HEK293 (cell line): ENCODE measurements around the gene FAM118B.
A peak's percentile ranks its signal among the peaks of the same experiment; 100 is the strongest.

Experiments used
- CTCF ChIA-PET: fragments of 350-600 bp; formaldehyde crosslinking; extraction: SDS; loops from one replicate; lab custom pipeline; 2021; ENCODE audit warnings: antibody characterized with exemption; lab: Yijun Ruan, JAX
- POLR2A ChIA-PET: fragments of 300-600 bp; formaldehyde crosslinking; extraction: SDS; loops from one replicate; lab custom pipeline; 2020; ENCODE audit warnings: antibody characterized with exemption, inconsistent platforms; lab: Yijun Ruan, JAX
- H3K27ac ChIP-seq: fragments of 200-500 bp; sonication (Bioruptor generic); 2 replicates; pipeline ENCODE4 v1.5.1; 2014; ENCODE audit warnings: low read depth, low read length, control low read depth, inconsistent platforms; ENCODE audit errors: extremely low read depth
- H3K36me3 ChIP-seq, 2 experiments: fragments of 200-500 bp in 1 of 2; sonication (Bioruptor generic) in 1 of 2; 1 replicate in 1 of 2; 2 replicates in 1 of 2; pipeline ENCODE4 v1.5.1; 2014 to 2017; ENCODE audit warnings: inconsistent platforms in 2 of 2, low read length in 2 of 2; ENCODE audit not compliant: control insufficient read depth in 2 of 2, insufficient read depth in 1 of 2
- H3K4me1 ChIP-seq: fragments of 200-500 bp; sonication (Bioruptor generic); 2 replicates; pipeline ENCODE4 v1.5.1; 2014; ENCODE audit warnings: mild to moderate bottlenecking, low read length, inconsistent platforms; ENCODE audit not compliant: control insufficient read depth, insufficient read depth
- H3K4me3 ChIP-seq: 2 replicates; pipeline ENCODE4 v1.5.1; 2011; ENCODE audit warnings: low read depth, mild to moderate bottlenecking, control low read depth, low read length, moderate library complexity
- H3K9me3 ChIP-seq: fragments of 200-500 bp; sonication (Bioruptor generic); 2 replicates; pipeline ENCODE4 v1.5.1; 2014; ENCODE audit warnings: low read depth, low read length, inconsistent platforms; ENCODE audit not compliant: control insufficient read depth, insufficient read depth
- HOXA7 ChIP-seq: sonication (generic); formaldehyde crosslinking; IDR thresholded peaks from 2 replicates; pipeline ENCODE4 v1.8.1; 2022; ENCODE audit warnings: missing genetic modification reagents, borderline replicate concordance
- HOXD13 ChIP-seq: sonication (generic); formaldehyde crosslinking; IDR thresholded peaks from 2 replicates; pipeline ENCODE4 v1.8.0; 2022; ENCODE audit warnings: missing genetic modification reagents, borderline replicate concordance
- INSM2 ChIP-seq: fragments of 450-650 bp; formaldehyde crosslinking; IDR thresholded peaks from 2 replicates; pipeline ENCODE4 v1.5.1; 2016; ENCODE audit warnings: missing biosample characterization, missing genetic modification characterization
- KLF10 ChIP-seq: fragments of 450-650 bp; IDR thresholded peaks from 2 replicates; pipeline ENCODE4 v1.5.1; 2018; ENCODE audit warnings: missing biosample characterization, mild to moderate bottlenecking, missing genetic modification characterization
- OVOL3 ChIP-seq: fragments of 450-650 bp; formaldehyde crosslinking; IDR thresholded peaks from 2 replicates; pipeline ENCODE4 v1.5.1; 2016; ENCODE audit warnings: missing biosample characterization, missing genetic modification characterization
- WT1 ChIP-seq: fragments of 450-650 bp; formaldehyde crosslinking; IDR thresholded peaks from 2 replicates; pipeline ENCODE4 v1.5.1; 2016; ENCODE audit warnings: missing biosample characterization, missing genetic modification characterization
- ZBTB17 ChIP-seq: fragments of 450-650 bp; formaldehyde crosslinking; IDR thresholded peaks from 2 replicates; pipeline ENCODE4 v1.5.1; 2016; ENCODE audit warnings: missing biosample characterization, missing genetic modification characterization
- ZBTB21 ChIP-seq: fragments of 450-650 bp; formaldehyde crosslinking; IDR thresholded peaks from 2 replicates; pipeline ENCODE4 v1.5.1; 2017; ENCODE audit warnings: missing biosample characterization, missing genetic modification characterization
- ZFHX2 ChIP-seq: fragments of 450-650 bp; formaldehyde crosslinking; conservative IDR thresholded peaks from 2 replicates; pipeline ENCODE4 v1.5.1; 2016; ENCODE audit warnings: missing biosample characterization, missing genetic modification characterization
- ZNF10 ChIP-seq: fragments of 450-650 bp; formaldehyde crosslinking; IDR thresholded peaks from 2 replicates; pipeline ENCODE4 v1.5.1; 2017; ENCODE audit warnings: missing biosample characterization, missing genetic modification characterization
- ZNF132 ChIP-seq: fragments of 450-650 bp; formaldehyde crosslinking; IDR thresholded peaks from 2 replicates; pipeline ENCODE4 v1.5.1; 2017; ENCODE audit warnings: missing biosample characterization, missing genetic modification characterization, borderline replicate concordance
- ZNF148 ChIP-seq: fragments of 450-650 bp; formaldehyde crosslinking; IDR thresholded peaks from 2 replicates; pipeline ENCODE4 v1.5.0; 2017; ENCODE audit warnings: missing biosample characterization, missing genetic modification characterization, borderline replicate concordance
- ZNF248 ChIP-seq: fragments of 450-650 bp; formaldehyde crosslinking; IDR thresholded peaks from 2 replicates; pipeline ENCODE4 v1.5.1; 2017; ENCODE audit warnings: missing biosample characterization, missing genetic modification characterization
- ZNF311 ChIP-seq: fragments of 450-650 bp; formaldehyde crosslinking; IDR thresholded peaks from 2 replicates; pipeline ENCODE4 v1.5.1; 2017; ENCODE audit warnings: missing biosample characterization, missing genetic modification characterization, borderline replicate concordance
- ZNF473 ChIP-seq: fragments of 450-650 bp; formaldehyde crosslinking; IDR thresholded peaks from 2 replicates; pipeline ENCODE4 v1.5.1; 2017; ENCODE audit warnings: missing biosample characterization, missing genetic modification characterization
- ZNF529 ChIP-seq: fragments of 450-650 bp; formaldehyde crosslinking; IDR thresholded peaks from 2 replicates; pipeline ENCODE4 v1.5.1; 2017; ENCODE audit warnings: missing genetic modification characterization, missing biosample characterization; ENCODE audit not compliant: insufficient replicate concordance
- ZNF571 ChIP-seq: fragments of 450-650 bp; formaldehyde crosslinking; IDR thresholded peaks from 2 replicates; pipeline ENCODE4 v1.5.0; 2017; ENCODE audit warnings: missing biosample characterization, missing genetic modification characterization
- ZNF654 ChIP-seq: fragments of 450-650 bp; formaldehyde crosslinking; IDR thresholded peaks from 2 replicates; pipeline ENCODE4 v1.5.1; 2016; ENCODE audit warnings: low read depth, missing biosample characterization, missing genetic modification characterization
- ZNF768 ChIP-seq: fragments of 450-650 bp; formaldehyde crosslinking; IDR thresholded peaks from 2 replicates; pipeline ENCODE4 v1.5.1; 2018; ENCODE audit warnings: missing biosample characterization, mild to moderate bottlenecking, missing genetic modification characterization
- ZNF776 ChIP-seq: fragments of 450-650 bp; formaldehyde crosslinking; IDR thresholded peaks from 2 replicates; pipeline ENCODE4 v1.5.0; 2017; ENCODE audit warnings: missing biosample characterization, missing genetic modification characterization, borderline replicate concordance
- TF ChIP-seq, protein P1 (sequence below): fragments of 450-650 bp; formaldehyde crosslinking; IDR thresholded peaks from 2 replicates; pipeline ENCODE4 v1.5.1; 2016; ENCODE audit warnings: missing biosample characterization, missing genetic modification characterization

Gene FAM118B

DNA sequence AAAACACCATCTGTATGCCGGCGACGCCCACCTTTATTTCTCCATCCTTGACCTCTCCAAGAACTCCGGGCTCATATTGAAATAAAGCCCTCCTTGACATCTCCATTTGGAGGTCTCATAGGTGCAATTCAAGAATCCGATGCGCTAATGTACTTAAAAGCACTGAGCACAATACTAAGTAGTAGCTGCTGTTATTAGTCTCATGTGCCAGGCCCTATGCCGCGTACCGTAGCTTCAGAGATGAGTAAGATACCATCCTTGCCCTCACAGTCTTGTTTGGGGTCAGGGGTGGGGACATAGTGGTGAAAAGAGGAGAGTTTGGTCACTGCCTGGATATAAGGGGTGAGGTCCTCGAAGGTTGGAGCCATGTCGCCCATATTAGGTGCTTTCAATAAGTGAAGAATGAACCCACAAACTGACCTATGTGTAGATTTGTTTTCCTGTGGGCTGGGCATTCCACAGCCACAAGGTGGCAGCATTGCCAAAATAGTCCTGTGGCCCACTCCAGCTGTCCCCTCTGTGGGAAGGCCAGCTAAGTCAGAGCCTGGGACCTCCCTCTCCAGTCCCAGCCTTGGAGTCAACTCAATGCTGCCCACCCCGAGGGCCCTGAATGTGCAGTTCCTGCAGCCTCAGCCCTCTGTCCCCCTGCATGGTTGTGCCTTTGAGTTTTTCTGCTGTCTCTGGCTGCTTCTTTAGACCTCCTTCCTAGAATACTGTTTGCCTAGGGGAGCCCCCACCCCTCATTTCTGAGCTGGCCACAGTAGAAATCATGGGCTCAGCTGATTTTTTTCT lies 98.8 kb downstream of the FAM118B start:
- Histone ChIP-seq H3K4me1 (no peaks in the 10 kb centered on the region), H3K9me3 (no peaks in the 10 kb centered on the region), H3K36me3 (peaks cover 0 to 3% of the 10 kb centered on the region in 2 experiments; a peak in 1 of 3 replicates), H3K27ac (no peak overlapping the region), H3K4me3 (no peak overlapping the region)
- CTCF ChIA-PET: interaction anchor here (0.5 to 6.9 kb wide), 38 partner anchors 9 to 836 kb away, joined by 3 to 69 read pairs (median 4); no protein-coding TSS in a partner anchor
- TF ChIP-seq ZNF473 (tag by site-specific recombination): no peak
- no peak for TF ChIP-seq WT1
- TF ChIP-seq ZNF10 (tag by site-specific recombination): no peak
- TF ChIP-seq HOXD13: no peak
- TF ChIP-seq HOXA7 (CRISPR knock-in tag): no peak
- TF ChIP-seq ZNF529 (tag by site-specific recombination): no peak
- TF ChIP-seq ZNF654 (tag by site-specific recombination): peak; percentile 83
- no peak for TF ChIP-seq ZNF776 (tag by site-specific recombination)
- TF ChIP-seq, protein P1, sequence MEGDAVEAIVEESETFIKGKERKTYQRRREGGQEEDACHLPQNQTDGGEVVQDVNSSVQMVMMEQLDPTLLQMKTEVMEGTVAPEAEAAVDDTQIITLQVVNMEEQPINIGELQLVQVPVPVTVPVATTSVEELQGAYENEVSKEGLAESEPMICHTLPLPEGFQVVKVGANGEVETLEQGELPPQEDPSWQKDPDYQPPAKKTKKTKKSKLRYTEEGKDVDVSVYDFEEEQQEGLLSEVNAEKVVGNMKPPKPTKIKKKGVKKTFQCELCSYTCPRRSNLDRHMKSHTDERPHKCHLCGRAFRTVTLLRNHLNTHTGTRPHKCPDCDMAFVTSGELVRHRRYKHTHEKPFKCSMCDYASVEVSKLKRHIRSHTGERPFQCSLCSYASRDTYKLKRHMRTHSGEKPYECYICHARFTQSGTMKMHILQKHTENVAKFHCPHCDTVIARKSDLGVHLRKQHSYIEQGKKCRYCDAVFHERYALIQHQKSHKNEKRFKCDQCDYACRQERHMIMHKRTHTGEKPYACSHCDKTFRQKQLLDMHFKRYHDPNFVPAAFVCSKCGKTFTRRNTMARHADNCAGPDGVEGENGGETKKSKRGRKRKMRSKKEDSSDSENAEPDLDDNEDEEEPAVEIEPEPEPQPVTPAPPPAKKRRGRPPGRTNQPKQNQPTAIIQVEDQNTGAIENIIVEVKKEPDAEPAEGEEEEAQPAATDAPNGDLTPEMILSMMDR (tag by site-specific recombination): peak; percentile 49; the same call in 1 of the 2 replicates
- TF ChIP-seq KLF10 (tag by site-specific recombination): no peak
- no peak for TF ChIP-seq ZBTB21 (tag by site-specific recombination)
- POLR2A ChIA-PET: no interaction called here

DNA sequence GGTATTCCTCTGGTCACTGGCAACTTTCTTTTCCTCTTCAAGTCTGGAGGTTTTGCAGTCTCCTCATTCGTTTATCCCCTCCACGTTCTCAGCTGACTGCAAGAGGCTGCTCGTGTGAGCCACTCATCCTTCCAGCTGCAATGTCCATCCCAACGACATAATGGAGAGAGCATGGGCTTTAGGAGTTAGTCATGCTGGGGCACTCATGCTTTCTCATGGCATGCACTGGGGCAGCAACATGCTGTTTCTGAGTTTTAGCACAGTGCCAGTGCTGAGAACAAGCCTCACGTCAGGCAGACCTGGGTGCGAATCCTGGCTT lies 99.4 kb downstream of the FAM118B start:
- Histone ChIP-seq H3K36me3 (peaks cover 0 to 3% of the 10 kb centered on the region in 2 experiments; a peak in 1 of 3 replicates), H3K27ac (no peak overlapping the region), H3K9me3 (no peaks in the 10 kb centered on the region), H3K4me1 (no peaks in the 10 kb centered on the region), H3K4me3 (no peak overlapping the region)
- POLR2A ChIA-PET: no interaction called here
- TF ChIP-seq ZNF571 (tag by site-specific recombination) (no peak), ZNF248 (tag by site-specific recombination) (no peak), ZNF529 (tag by site-specific recombination) (no peak), OVOL3 (tag by site-specific recombination) (no peak)
- CTCF ChIA-PET: interaction anchor here (0.5 to 6.9 kb wide), 37 partner anchors 8 to 1837 kb away, joined by 3 to 69 read pairs (median 4); no protein-coding TSS in a partner anchor

DNA sequence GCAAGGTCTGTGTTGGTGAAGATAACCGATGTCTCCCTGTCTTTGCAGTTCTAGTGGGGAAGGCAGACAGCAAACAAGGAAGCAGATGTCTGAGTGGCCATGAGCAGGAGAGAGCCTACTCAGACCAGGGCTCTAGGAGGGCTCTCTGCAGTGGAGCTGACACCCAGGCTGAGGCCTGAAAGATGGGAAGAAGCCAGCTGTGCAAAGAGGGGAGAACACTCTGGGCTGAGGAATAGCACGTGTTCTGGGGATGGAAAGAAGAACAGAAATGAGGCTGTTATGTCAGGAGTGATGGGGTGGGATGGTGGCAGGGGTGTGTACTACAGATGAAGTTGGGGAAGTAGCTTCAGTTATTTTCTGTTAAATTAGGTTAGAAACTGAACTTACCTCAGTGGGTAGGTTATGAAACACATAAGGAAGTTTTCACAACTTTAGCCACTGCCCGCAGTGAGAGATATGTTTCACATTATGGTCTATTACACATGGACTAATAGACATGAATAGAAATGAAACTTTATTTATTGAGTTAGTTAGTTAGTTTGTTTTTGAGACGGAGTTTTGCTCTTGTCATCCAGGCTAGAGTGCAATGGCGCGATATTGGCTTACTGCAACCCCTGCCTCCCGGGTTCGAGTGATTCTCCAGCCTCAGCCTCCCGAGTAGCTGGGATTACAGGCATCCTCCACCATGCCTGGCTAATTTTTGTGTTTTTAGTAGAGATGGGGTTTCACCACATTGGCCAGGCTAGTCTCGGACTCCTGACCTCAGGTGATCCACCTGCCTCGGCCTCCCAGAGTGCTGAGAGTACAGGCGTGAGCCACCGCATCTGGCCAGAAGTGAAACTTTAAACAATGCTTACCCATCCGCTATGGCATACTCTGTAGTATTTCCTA lies 100.1 kb downstream of the FAM118B start:
- Histone ChIP-seq H3K36me3 (peaks cover 0 to 3% of the 10 kb centered on the region in 2 experiments; a peak in 1 of 3 replicates), H3K4me3 (no peak overlapping the region), H3K9me3 (no peaks in the 10 kb centered on the region), H3K4me1 (no peaks in the 10 kb centered on the region), H3K27ac (no peak overlapping the region)
- CTCF ChIA-PET: interaction anchor here (0.6 to 6.9 kb wide), 24 partner anchors 7 to 1838 kb away, joined by 3 to 69 read pairs (median 4); no protein-coding TSS in a partner anchor
- POLR2A ChIA-PET: no interaction called here
- no peak for TF ChIP-seq ZBTB17 (tag by site-specific recombination)
- TF ChIP-seq ZNF768 (tag by site-specific recombination): no peak
- TF ChIP-seq ZNF311 (tag by site-specific recombination): no peak
- no peak for TF ChIP-seq ZNF132 (tag by site-specific recombination)
- TF ChIP-seq ZNF148 (tag by site-specific recombination): no peak
- no peak for TF ChIP-seq ZFHX2 (tag by site-specific recombination)
- no peak for TF ChIP-seq INSM2 (tag by site-specific recombination)
